ENCODE data around the gene INO80E.

Gene INO80E

GRCh38 chr16:30053376-30054015 lies 57.5 kb downstream of the INO80E start:
- Histone ChIP-seq H3K23ac (ENCODE audit: low read length in 2 of 2) (peak overlapping the region in 1 of 2 experiments; percentile 68), H3K18ac (ENCODE audit: low read depth in 1 of 2, low read length in 2 of 2) (peak overlapping the region; percentile 16 to 93), H2BK5ac (ENCODE audit: low read depth, low read length, poor library complexity, severe bottlenecking) (no peak overlapping the region), H2AK5ac (ENCODE audit: low read length, severe bottlenecking) (no peak overlapping the region), H4K8ac (ENCODE audit: low read length) (no peak overlapping the region), H3K4me3 (ENCODE audit: insufficient read depth in 1 of 2, low read depth in 1 of 2, low read length in 2 of 2) (peak overlapping the region; percentile 79 to 93), H2BK120ac (ENCODE audit: low read depth, low read length) (peak overlapping the region; percentile 9), H3K79me1 (replicated peaks; ENCODE audit: low read length, poor library complexity, severe bottlenecking) (peaks cover 12% of the 10 kb centered on the region), H2BK12ac (ENCODE audit: low read length in 2 of 2) (peak overlapping the region in 1 of 2 experiments; percentile 67), H3K4me1 (ENCODE audit: control insufficient read depth, insufficient read depth, low read depth, low read length) (peaks cover 10% of the 10 kb centered on the region), H3K9me3 (ENCODE audit: control insufficient read depth, low read length) (no peaks in the 10 kb centered on the region), H4K91ac (ENCODE audit: low read length) (no peak overlapping the region), H3K14ac (ENCODE audit: low read length in 2 of 2) (peak overlapping the region in 1 of 2 experiments; percentile 79), H2AFZ (ENCODE audit: low read depth, low read length) (peak overlapping the region; percentile 84), H3K4ac (ENCODE audit: low read depth in 1 of 2, low read length in 2 of 2) (peak overlapping the region in 1 of 2 experiments; percentile 89), H3K36me3 (ENCODE audit: control insufficient read depth in 1 of 2, insufficient read depth in 2 of 2, low read depth in 1 of 2, low read length in 2 of 2) (peaks cover 5 to 9% of the 10 kb centered on the region in 2 experiments), H2BK15ac (ENCODE audit: low read depth, poor library complexity, severe bottlenecking) (peak overlapping the region; percentile 39), H3K27me3 (ENCODE audit: control insufficient read depth in 1 of 2, insufficient read depth in 1 of 2, low read length in 2 of 2) (no peaks in the 10 kb centered on the region), H3K27ac (ENCODE audit: low read length, poor library complexity, severe bottlenecking) (no peak overlapping the region), H3K4me2 (ENCODE audit: low read length, poor library complexity, severe bottlenecking) (peak overlapping the region; percentile 89), H3K9ac (ENCODE audit: low read length) (peak overlapping the region; percentile 91)
- peak; percentile 62 for DNase-seq
- WGBS = 4% methylated on average over 17 of the region's 19 CpGs

- H3K23ac ChIP-seq (ENCODE audit: low read length in 2 of 2) = no peak overlapping the region
- peak overlapping the region; percentile 35 for H3K9ac ChIP-seq (ENCODE audit: low read length)
- no peak overlapping the region for H2AK5ac ChIP-seq (ENCODE audit: low read length, severe bottlenecking)
- no peak overlapping the region for H2BK5ac ChIP-seq (ENCODE audit: low read depth, low read length, poor library complexity, severe bottlenecking)
- no peak overlapping the region for H3K4ac ChIP-seq (ENCODE audit: low read depth in 1 of 2, low read length in 2 of 2)
- H2BK12ac ChIP-seq (ENCODE audit: low read length in 2 of 2) = no peak overlapping the region
- no peak overlapping the region for H3K14ac ChIP-seq (ENCODE audit: low read length in 2 of 2)
- H3K27ac ChIP-seq (ENCODE audit: low read length, poor library complexity, severe bottlenecking) = no peak overlapping the region
- no peak overlapping the region for H3K18ac ChIP-seq (ENCODE audit: low read depth in 1 of 2, low read length in 2 of 2)
- WGBS = 55% methylated on average over 8 of the region's 8 CpGs
- H2AFZ ChIP-seq (ENCODE audit: low read depth, low read length) = no peak overlapping the region
- DNase-seq = peak; percentile 47
- peaks cover 10 to 12% of the 10 kb centered on the region in 2 experiments for H3K36me3 ChIP-seq (ENCODE audit: control insufficient read depth in 1 of 2, insufficient read depth in 2 of 2, low read depth in 1 of 2, low read length in 2 of 2)
- H3K79me1 ChIP-seq (replicated peaks; ENCODE audit: low read length, poor library complexity, severe bottlenecking) = peaks cover 12% of the 10 kb centered on the region
- H3K9me3 ChIP-seq (ENCODE audit: control insufficient read depth, low read length) = no peaks in the 10 kb centered on the region
- peak overlapping the region; percentile 19 for H2BK15ac ChIP-seq (ENCODE audit: low read depth, poor library complexity, severe bottlenecking)
- H2BK120ac ChIP-seq (ENCODE audit: low read depth, low read length) = no peak overlapping the region
- no peak overlapping the region for H3K4me2 ChIP-seq (ENCODE audit: low read length, poor library complexity, severe bottlenecking)
- H3K4me3 ChIP-seq (ENCODE audit: insufficient read depth in 1 of 2, low read depth in 1 of 2, low read length in 2 of 2) = peak overlapping the region in 1 of 2 experiments; percentile 93
- H3K27me3 ChIP-seq (ENCODE audit: control insufficient read depth in 1 of 2, insufficient read depth in 1 of 2, low read length in 2 of 2) = no peaks in the 10 kb centered on the region
- H4K91ac ChIP-seq (ENCODE audit: low read length) = peak overlapping the region; percentile 22
- peaks cover 10% of the 10 kb centered on the region for H3K4me1 ChIP-seq (ENCODE audit: control insufficient read depth, insufficient read depth, low read depth, low read length)
- H4K8ac ChIP-seq (ENCODE audit: low read length) = peak overlapping the region; percentile 43
Measured at GRCh38 chr16:30054451-30054850, 58.4 kb downstream of the INO80E start.

- Histone ChIP-seq H3K9me3 (ENCODE audit: control insufficient read depth, low read length) (no peaks in the 10 kb centered on the region), H3K9ac (ENCODE audit: low read length) (peak overlapping the region; percentile 35), H2AK5ac (ENCODE audit: low read length, severe bottlenecking) (no peak overlapping the region), H3K27me3 (ENCODE audit: control insufficient read depth in 1 of 2, insufficient read depth in 1 of 2, low read length in 2 of 2) (no peaks in the 10 kb centered on the region), H2AFZ (ENCODE audit: low read depth, low read length) (no peak overlapping the region), H3K79me1 (replicated peaks; ENCODE audit: low read length, poor library complexity, severe bottlenecking) (peaks cover 12% of the 10 kb centered on the region), H3K36me3 (ENCODE audit: control insufficient read depth in 1 of 2, insufficient read depth in 2 of 2, low read depth in 1 of 2, low read length in 2 of 2) (peaks cover 13 to 19% of the 10 kb centered on the region in 2 experiments), H2BK5ac (ENCODE audit: low read depth, low read length, poor library complexity, severe bottlenecking) (no peak overlapping the region), H2BK15ac (ENCODE audit: low read depth, poor library complexity, severe bottlenecking) (no peak overlapping the region), H2BK120ac (ENCODE audit: low read depth, low read length) (no peak overlapping the region), H3K4me2 (ENCODE audit: low read length, poor library complexity, severe bottlenecking) (no peak overlapping the region), H4K91ac (ENCODE audit: low read length) (no peak overlapping the region), H3K4me3 (ENCODE audit: insufficient read depth in 1 of 2, low read depth in 1 of 2, low read length in 2 of 2) (no peak overlapping the region), H3K14ac (ENCODE audit: low read length in 2 of 2) (no peak overlapping the region), H3K4me1 (ENCODE audit: control insufficient read depth, insufficient read depth, low read depth, low read length) (peaks cover 10% of the 10 kb centered on the region), H3K23ac (ENCODE audit: low read length in 2 of 2) (no peak overlapping the region), H3K4ac (ENCODE audit: low read depth in 1 of 2, low read length in 2 of 2) (no peak overlapping the region), H3K27ac (ENCODE audit: low read length, poor library complexity, severe bottlenecking) (no peak overlapping the region), H3K18ac (ENCODE audit: low read depth in 1 of 2, low read length in 2 of 2) (no peak overlapping the region), H4K8ac (ENCODE audit: low read length) (peak overlapping the region; percentile 43), H2BK12ac (ENCODE audit: low read length in 2 of 2) (peak overlapping the region in 1 of 2 experiments; percentile 60)
- peak; percentile 33 for DNase-seq
- 37% methylated on average over 10 of the region's 10 CpGs for WGBS
Measured at GRCh38 chr16:30054959-30055553, 59.0 kb downstream of the INO80E start.

Measured in mesenchymal stem cell (in vitro differentiated cells and primary cell).